B cell (primary cell): ENCODE data around the gene SMARCD1.

Source experiments
- CTCF ChIP-seq: fragments of 200-600 bp; IDR thresholded peaks from one replicate; pipeline ENCODE4 v1.8.0; 2022; ENCODE audit warnings: antibody characterized with exemption, mild to moderate bottlenecking
- EZH2 ChIP-seq: IDR thresholded peaks from 2 replicates; pipeline ENCODE4 v1.6.1; 2012; ENCODE audit warnings: borderline replicate concordance, low read depth, mild to moderate bottlenecking, moderate library complexity, low read length; ENCODE audit not compliant: insufficient read depth, poor library complexity, severe bottlenecking

DNA sequence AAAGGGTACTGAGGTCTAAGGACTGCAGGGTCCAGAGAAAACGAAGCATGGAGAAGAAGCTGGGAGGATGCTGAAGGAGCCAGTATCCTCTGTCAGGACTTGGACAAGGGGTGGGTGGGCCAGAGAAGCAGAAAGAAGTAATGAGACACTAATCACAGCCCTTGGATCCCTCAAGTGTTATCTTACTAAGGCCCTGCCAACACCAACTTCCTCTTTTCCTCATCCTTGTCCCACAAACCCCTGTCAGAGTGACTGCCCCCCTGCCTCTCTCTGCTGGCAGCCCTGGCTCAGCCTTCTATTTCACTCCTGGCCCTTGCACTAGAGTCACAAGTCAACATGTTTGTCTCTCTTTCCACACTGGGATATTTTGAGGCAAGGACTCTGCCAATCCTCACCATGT, 31.6 kb upstream of the SMARCD1 start:
- TF ChIP-seq CTCF (no peak), EZH2 (no peak)
